ENCODE measurements around the gene ADAMTS3. TPM values are rescaled to one million over a fixed set of nuclear protein-coding genes. Genes with fewer than 3 reads are reported as not detected.

ADAMTS3 gene
- total and polyA plus RNA-seq, 2 donors (not counting 3 experiments of a cell fraction or from before 2014, with no cell fraction given): 0.37 to 1.3 TPM

DNA sequence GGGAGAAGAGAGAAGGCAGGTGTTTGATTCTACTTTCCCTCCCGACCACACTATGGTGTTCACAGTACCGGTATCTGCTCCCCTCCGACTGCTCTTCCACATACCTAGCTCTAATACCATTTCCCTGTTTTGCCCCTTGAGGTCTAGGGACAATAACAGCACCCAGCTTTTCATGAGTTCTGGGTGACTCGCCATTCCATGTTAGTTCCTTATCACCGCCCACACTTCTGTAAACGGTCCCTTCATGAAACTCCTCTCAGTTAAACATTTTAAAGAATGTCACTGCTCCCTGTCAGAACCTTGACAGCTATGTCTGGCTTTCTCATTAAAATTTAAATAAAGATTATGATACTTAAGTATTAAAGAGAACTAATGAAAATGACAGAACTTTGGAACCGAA is 136.7 kb downstream of the ADAMTS3 start:
- DNase-seq (ENCODE audit: low read depth, low spot score) (no peak), FAIRE-seq (no peak)
- no peak for TF ChIP-seq MYC (IDR thresholded peaks at IDR 0.05; ENCODE audit: low read depth, low read length)
- TF ChIP-seq, protein P1, sequence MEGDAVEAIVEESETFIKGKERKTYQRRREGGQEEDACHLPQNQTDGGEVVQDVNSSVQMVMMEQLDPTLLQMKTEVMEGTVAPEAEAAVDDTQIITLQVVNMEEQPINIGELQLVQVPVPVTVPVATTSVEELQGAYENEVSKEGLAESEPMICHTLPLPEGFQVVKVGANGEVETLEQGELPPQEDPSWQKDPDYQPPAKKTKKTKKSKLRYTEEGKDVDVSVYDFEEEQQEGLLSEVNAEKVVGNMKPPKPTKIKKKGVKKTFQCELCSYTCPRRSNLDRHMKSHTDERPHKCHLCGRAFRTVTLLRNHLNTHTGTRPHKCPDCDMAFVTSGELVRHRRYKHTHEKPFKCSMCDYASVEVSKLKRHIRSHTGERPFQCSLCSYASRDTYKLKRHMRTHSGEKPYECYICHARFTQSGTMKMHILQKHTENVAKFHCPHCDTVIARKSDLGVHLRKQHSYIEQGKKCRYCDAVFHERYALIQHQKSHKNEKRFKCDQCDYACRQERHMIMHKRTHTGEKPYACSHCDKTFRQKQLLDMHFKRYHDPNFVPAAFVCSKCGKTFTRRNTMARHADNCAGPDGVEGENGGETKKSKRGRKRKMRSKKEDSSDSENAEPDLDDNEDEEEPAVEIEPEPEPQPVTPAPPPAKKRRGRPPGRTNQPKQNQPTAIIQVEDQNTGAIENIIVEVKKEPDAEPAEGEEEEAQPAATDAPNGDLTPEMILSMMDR (IDR thresholded peaks at IDR 0.05; ENCODE audit: extremely low read depth in 1 of 2, insufficient read depth in 1 of 2, low read depth in 1 of 2, low read length in 2 of 2): no peak
- ChIA-PET POLR2A (no interaction called here), CTCF (interaction anchor here (0.8 to 2.1 kb wide), 4 partner anchors 13 to 136 kb away, joined by 3 to 5 read pairs (median 4); no protein-coding TSS in a partner anchor)
- intact Hi-C loops (cut with micrococcal nuclease): no loop called here
- Histone ChIP-seq H4K20me1 (replicated peaks; ENCODE audit: control insufficient read depth, extremely low read depth, insufficient read depth, low read length) (no peaks in the 10 kb centered on the region), H3K4me2 (ENCODE audit: insufficient read depth, low read length) (no peak overlapping the region), H3K36me3 (ENCODE audit: control insufficient read depth in 2 of 2, extremely low read depth in 1 of 2, insufficient read depth in 2 of 2, low read length in 2 of 2) (no peaks in the 10 kb centered on the region), H3K9me3 (replicated peaks; ENCODE audit: control insufficient read depth, insufficient read depth, low read length) (no peaks in the 10 kb centered on the region), H2AFZ (ENCODE audit: low read depth, low read length) (no peak overlapping the region), H3K79me2 (ENCODE audit: control insufficient read depth, insufficient read depth, low read length) (no peaks in the 10 kb centered on the region), H3K9ac (replicated peaks; ENCODE audit: extremely low read depth, insufficient read depth, low read length) (no peak overlapping the region), H3K4me3 (replicated peaks in 1 of 3; ENCODE audit: insufficient read depth in 1 of 3, low read depth in 1 of 3, low read length in 3 of 3) (no peak overlapping the region), H3K4me1 (ENCODE audit: control insufficient read depth, extremely low read depth, insufficient read depth, low read length) (no peaks in the 10 kb centered on the region), H3K27me3 (ENCODE audit: control insufficient read depth in 2 of 2, insufficient read depth in 2 of 2, low read length in 2 of 2) (peaks cover 0 to 3% of the 10 kb centered on the region in 2 experiments), H3K27ac (ENCODE audit: insufficient read depth, low read depth, low read length) (no peak overlapping the region), H3K9me1 (replicated peaks; ENCODE audit: control insufficient read depth, extremely low read depth, insufficient read depth, low read length) (no peaks in the 10 kb centered on the region)
- dilution Hi-C loops (cut with MboI; ENCODE audit: extremely low pct_ligation_motif_present, low sequenced_read_pairs): no loop called here
- no TSS peak for BruUV-seq (replicated peaks)

DNA sequence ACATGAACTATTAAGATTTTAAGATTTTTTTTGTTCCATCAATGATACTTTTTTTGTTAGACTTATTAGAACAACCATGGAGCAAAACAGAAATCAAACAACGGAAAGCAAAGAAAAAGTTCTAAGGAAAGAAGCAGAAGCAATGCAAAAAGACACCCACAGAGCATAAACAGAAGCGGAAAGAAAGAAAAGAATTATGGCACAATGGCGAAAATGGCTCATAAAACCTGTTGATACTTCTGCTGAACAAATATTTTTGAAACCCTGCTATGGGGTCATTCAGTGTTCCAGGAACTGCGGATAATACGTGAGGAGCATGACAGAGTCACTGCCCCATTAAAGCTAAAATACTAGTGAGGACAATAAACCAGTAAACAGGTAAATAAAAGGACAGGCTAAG is 138.0 kb downstream of the ADAMTS3 start:
- Histone ChIP-seq H3K79me2 (ENCODE audit: control insufficient read depth, insufficient read depth, low read length) (no peaks in the 10 kb centered on the region), H2AFZ (ENCODE audit: low read depth, low read length) (no peak overlapping the region), H3K4me2 (ENCODE audit: insufficient read depth, low read length) (no peak overlapping the region), H3K4me1 (ENCODE audit: control insufficient read depth, extremely low read depth, insufficient read depth, low read length) (no peaks in the 10 kb centered on the region), H3K36me3 (ENCODE audit: control insufficient read depth in 2 of 2, extremely low read depth in 1 of 2, insufficient read depth in 2 of 2, low read length in 2 of 2) (no peaks in the 10 kb centered on the region), H3K27me3 (ENCODE audit: control insufficient read depth in 2 of 2, insufficient read depth in 2 of 2, low read length in 2 of 2) (peaks cover 0 to 3% of the 10 kb centered on the region in 2 experiments), H3K9me1 (replicated peaks; ENCODE audit: control insufficient read depth, extremely low read depth, insufficient read depth, low read length) (no peaks in the 10 kb centered on the region), H3K4me3 (replicated peaks in 1 of 3; ENCODE audit: insufficient read depth in 1 of 3, low read depth in 1 of 3, low read length in 3 of 3) (no peak overlapping the region), H3K27ac (ENCODE audit: insufficient read depth, low read depth, low read length) (no peak overlapping the region), H3K9me3 (replicated peaks; ENCODE audit: control insufficient read depth, insufficient read depth, low read length) (no peaks in the 10 kb centered on the region), H4K20me1 (replicated peaks; ENCODE audit: control insufficient read depth, extremely low read depth, insufficient read depth, low read length) (no peaks in the 10 kb centered on the region), H3K9ac (replicated peaks; ENCODE audit: extremely low read depth, insufficient read depth, low read length) (no peak overlapping the region)
- no TSS peak for BruUV-seq (replicated peaks)
- TF ChIP-seq FOS (IDR thresholded peaks at IDR 0.05; ENCODE audit: borderline replicate concordance, insufficient read depth, low read length) (no peak), POLR2A (IDR thresholded peaks at IDR 0.05; ENCODE audit: low read depth, low read length) (no peak), MYC (IDR thresholded peaks at IDR 0.05; ENCODE audit: low read depth, low read length) (no peak)
- TF ChIP-seq, protein P1 (IDR thresholded peaks at IDR 0.05; ENCODE audit: extremely low read depth in 1 of 2, insufficient read depth in 1 of 2, low read depth in 1 of 2, low read length in 2 of 2): no peak
- TF ChIP-seq, protein P2, sequence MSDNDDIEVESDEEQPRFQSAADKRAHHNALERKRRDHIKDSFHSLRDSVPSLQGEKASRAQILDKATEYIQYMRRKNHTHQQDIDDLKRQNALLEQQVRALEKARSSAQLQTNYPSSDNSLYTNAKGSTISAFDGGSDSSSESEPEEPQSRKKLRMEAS (IDR thresholded peaks at IDR 0.05; ENCODE audit: insufficient read depth, insufficient read length): no peak
- CTCF ChIA-PET: no interaction called here
- POLR2A ChIA-PET: no interaction called here
- no peak for DNase-seq (ENCODE audit: low read depth, low spot score)
- no peak for FAIRE-seq
- intact Hi-C loops (cut with micrococcal nuclease) (no loop called here), dilution Hi-C loops (cut with MboI; ENCODE audit: extremely low pct_ligation_motif_present, low sequenced_read_pairs) (no loop called here)
